WTC11 (cell line): Measurements from ENCODE around the gene PKD2L1. TPM values are rescaled to one million over a fixed set of nuclear protein-coding genes. Genes with fewer than 3 reads are reported as not detected.
"Not testable (repeated sequence)": the region's sequence is repeated elsewhere in the genome, so short reads cannot be mapped to it uniquely, and the experiment has no call there.

Experiments
- ATAC-seq: fragments of 200-7000 bp; cut with Tn5 transposase; 2 replicates; pipeline ENCODE4 v1.10.0; 2021; ENCODE audit warnings: mild to moderate bottlenecking, moderate library complexity
- CTCF ChIA-PET: fragments of 300-600 bp; sonication (Branson Sonifier 250); formaldehyde crosslinking; loops from one replicate; lab custom pipeline; 2021; ENCODE audit warnings: antibody characterized with exemption; lab: Charles Lee
- POLR2A ChIA-PET: fragments of 350-600 bp; sonication (Branson Sonifier 250); formaldehyde crosslinking; loops from one replicate; lab custom pipeline; 2021; ENCODE audit warnings: antibody characterized with exemption; lab: Charles Lee
- DNase-seq: peaks from one replicate; pipeline ENCODE4 v3.0.0; 2021; ENCODE audit warnings: low spot score
- H3K27ac Mint-ChIP-seq: 2 replicates; pipeline ENCODE4 v1.8.0; 2021; ENCODE audit warnings: mixed read lengths
- H3K27me3 Mint-ChIP-seq: 2 replicates; pipeline ENCODE4 v1.8.0; 2021; ENCODE audit warnings: low read depth, mild to moderate bottlenecking, moderate library complexity, mixed read lengths
- H3K36me3 Mint-ChIP-seq: 2 replicates; pipeline ENCODE4 v1.8.0; 2021; ENCODE audit warnings: mixed read lengths
- H3K4me1 Mint-ChIP-seq: 2 replicates; pipeline ENCODE4 v1.8.0; 2022; ENCODE audit warnings: mixed read lengths
- H3K4me3 Mint-ChIP-seq: 2 replicates; pipeline ENCODE4 v1.8.0; 2021; ENCODE audit warnings: mild to moderate bottlenecking, moderate library complexity, mixed read lengths
- H3K9me3 Mint-ChIP-seq: 2 replicates; pipeline ENCODE4 v1.8.0; 2021; ENCODE audit warnings: mixed read lengths
- ATF2 ChIP-seq: sonication (generic); formaldehyde crosslinking; IDR thresholded peaks from 2 replicates; pipeline ENCODE4 v1.8.1; 2022; ENCODE audit warnings: low read depth, missing genetic modification reagents, borderline replicate concordance
- ERG ChIP-seq: fragments of 250-450 bp; sonication (Bioruptor Pico); IDR thresholded peaks from 2 replicates; pipeline ENCODE4 v1.8.0; 2021; ENCODE audit warnings: mild to moderate bottlenecking
- ESRRA ChIP-seq: sonication (generic); formaldehyde crosslinking; IDR thresholded peaks from 2 replicates; pipeline ENCODE4 v1.8.1; 2022; ENCODE audit warnings: mild to moderate bottlenecking, missing genetic modification reagents, borderline replicate concordance
- ETV6 ChIP-seq: sonication (generic); formaldehyde crosslinking; IDR thresholded peaks from 2 replicates; pipeline ENCODE4 v1.8.1; 2022; ENCODE audit warnings: mild to moderate bottlenecking, missing genetic modification reagents
- FOXJ3 ChIP-seq: sonication (generic); formaldehyde crosslinking; IDR thresholded peaks from 2 replicates; pipeline ENCODE4 v1.9.0; 2021; ENCODE audit warnings: missing genetic modification reagents, mild to moderate bottlenecking, borderline replicate concordance
- FOXK1 ChIP-seq: sonication (generic); formaldehyde crosslinking; IDR thresholded peaks from 2 replicates; pipeline ENCODE4 v1.8.0; 2022; ENCODE audit warnings: mild to moderate bottlenecking, moderate library complexity, missing genetic modification reagents
- FOXP4 ChIP-seq: sonication (generic); formaldehyde crosslinking; IDR thresholded peaks from 2 replicates; pipeline ENCODE4 v1.8.0; 2022; ENCODE audit warnings: mild to moderate bottlenecking, missing genetic modification reagents
- JAZF1 ChIP-seq: fragments of 250-450 bp; sonication (Bioruptor Pico); IDR thresholded peaks from 2 replicates; pipeline ENCODE4 v1.9.0; 2021; ENCODE audit warnings: moderate library complexity, mild to moderate bottlenecking, inconsistent platforms
- MYBL2 ChIP-seq: sonication (generic); formaldehyde crosslinking; IDR thresholded peaks from 2 replicates; pipeline ENCODE4 v1.8.1; 2023; ENCODE audit warnings: mild to moderate bottlenecking, moderate library complexity, missing genetic modification reagents
- NFE2L1 ChIP-seq: sonication (generic); formaldehyde crosslinking; IDR thresholded peaks from 2 replicates; pipeline ENCODE4 v1.8.1; 2023; ENCODE audit warnings: missing genetic modification reagents
- SP1 ChIP-seq: sonication (generic); formaldehyde crosslinking; conservative IDR thresholded peaks from 2 replicates; pipeline ENCODE4 v1.8.1; 2022; ENCODE audit warnings: missing genetic modification reagents
- TEAD1 ChIP-seq: sonication (generic); formaldehyde crosslinking; IDR thresholded peaks from 2 replicates; pipeline ENCODE4 v1.8.0; 2022; ENCODE audit warnings: mild to moderate bottlenecking, missing genetic modification reagents
- TEAD4 ChIP-seq: sonication (generic); formaldehyde crosslinking; IDR thresholded peaks from 2 replicates; pipeline ENCODE4 v1.8.0; 2022; ENCODE audit warnings: mild to moderate bottlenecking, missing genetic modification reagents
- USF1 ChIP-seq: sonication (generic); formaldehyde crosslinking; IDR thresholded peaks from 2 replicates; pipeline ENCODE4 v1.8.0; 2022; ENCODE audit warnings: mild to moderate bottlenecking, missing genetic modification reagents
- total RNA-seq: library from RNA; stranded (reverse); gene quantifications from 3 replicates; pipeline ENCODE4 v1.2.3, GENCODE V29; 2021
- TF ChIP-seq, protein P1 (sequence below): sonication (generic); formaldehyde crosslinking; IDR thresholded peaks from 2 replicates; pipeline ENCODE4 v1.8.1; 2023; ENCODE audit warnings: mild to moderate bottlenecking, missing genetic modification reagents, moderate library complexity

The PKD2L1 gene
- total RNA-seq, 1 experiment from 2014 or later: not detected

- no peak for TF ChIP-seq ERG (CRISPR knock-in tag)
- TF ChIP-seq FOXJ3 (CRISPR knock-in tag): no peak
- TF ChIP-seq JAZF1 (CRISPR knock-in tag): no peak
- no peak for TF ChIP-seq ATF2 (CRISPR knock-in tag)
- no peak for TF ChIP-seq MYBL2 (CRISPR knock-in tag)
- TF ChIP-seq FOXP4 (CRISPR knock-in tag): no peak
Observed at GRCh38 chr10:100303724-100304319, 26.2 kb downstream of the PKD2L1 start (continued).

- Mint-ChIP-seq H3K36me3 (peaks cover 20% of the 10 kb centered on the region), H3K27ac (peak overlapping the region; percentile 84), H3K4me1 (peaks cover 34% of the 10 kb centered on the region), H3K9me3 (peaks cover 28% of the 10 kb centered on the region)
- H3K4me3 Mint-ChIP-seq, H3K27me3 Mint-ChIP-seq, POLR2A ChIA-PET, ATAC-seq, CTCF ChIA-PET: not testable (repeated sequence)
- 0 out of 2 replicates have a peak, but pooled peaks have one; percentile 50 for TF ChIP-seq NFE2L1 (CRISPR knock-in tag)
- peak; percentile 84; the same call in 1 of the 2 replicates for TF ChIP-seq ESRRA (CRISPR knock-in tag)
- peak; percentile 90 for TF ChIP-seq FOXK1 (CRISPR knock-in tag)
- peak; percentile 41; the same call in 1 of the 2 replicates for TF ChIP-seq TEAD4
- peak; percentile 63; the same call in 1 of the 2 replicates for TF ChIP-seq USF1
- TF ChIP-seq ETV6 (CRISPR knock-in tag): peak; percentile 61; the same call in 1 of the 2 replicates
- peak; percentile 70 for TF ChIP-seq SP1 (CRISPR knock-in tag)
- TF ChIP-seq TEAD1: peak; percentile 92; the same call in 1 of the 2 replicates
- peak; percentile 40; the same call in 1 of the 2 replicates for TF ChIP-seq FOXP4 (CRISPR knock-in tag)
- TF ChIP-seq, protein P1, sequence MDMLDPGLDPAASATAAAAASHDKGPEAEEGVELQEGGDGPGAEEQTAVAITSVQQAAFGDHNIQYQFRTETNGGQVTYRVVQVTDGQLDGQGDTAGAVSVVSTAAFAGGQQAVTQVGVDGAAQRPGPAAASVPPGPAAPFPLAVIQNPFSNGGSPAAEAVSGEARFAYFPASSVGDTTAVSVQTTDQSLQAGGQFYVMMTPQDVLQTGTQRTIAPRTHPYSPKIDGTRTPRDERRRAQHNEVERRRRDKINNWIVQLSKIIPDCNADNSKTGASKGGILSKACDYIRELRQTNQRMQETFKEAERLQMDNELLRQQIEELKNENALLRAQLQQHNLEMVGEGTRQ (CRISPR knock-in tag): peak; percentile 67
- DNase-seq: peak; percentile 61
Observed at GRCh38 chr10:100301123-100301522, 28.9 kb downstream of the PKD2L1 start.
